Muscle of back (tissue), 11 donors: ENCODE measurements around the gene RNU1-4. TPM values are rescaled to one million over a fixed set of nuclear protein-coding genes. Genes with fewer than 3 reads are reported as not detected.
"Not testable (repeated sequence)": the region's sequence is repeated elsewhere in the genome, so short reads cannot be mapped to it uniquely, and the experiment has no call there.

Experiments used
- DNase-seq, 3 donors: peaks; one replicate each; pipeline versions ENCODE4 v3.0.0 to v3.0.0-alpha.2; 2013
- polyA plus RNA-seq, 10 donors: library from polyadenylated mRNA; unstranded; fragments of 120-200 nt; gene quantifications; one replicate each; pipeline ENCODE4 v1.2.1, GENCODE V29; 2013; ENCODE audit not compliant: insufficient read length in 10 of 10

RNU1-4 gene
- polyA plus RNA-seq, 10 donors, result 1.2 TPM; not detected in 9

- peak; percentile 20 to 73 (median 55) for DNase-seq
These were observed 24.7 kb downstream of the RNU1-4 start for GRCh38 chr1:16764820-16765655.

- DNase-seq, result peak in 2 of 3 donors; percentile 66 to 80
These were observed 25.7 kb downstream of the RNU1-4 start for GRCh38 chr1:16765731-16766605.

GRCh38 chr1:16766689-16767256 is 26.5 kb downstream of the RNU1-4 start:
- not testable (repeated sequence) for DNase-seq

- peak; percentile 37 to 48 (median 45) for DNase-seq
These were observed 29.9 kb downstream of the RNU1-4 start for GRCh38 chr1:16770139-16770759.

- not testable (repeated sequence) for DNase-seq
These were observed 30.7 kb downstream of the RNU1-4 start for GRCh38 chr1:16770896-16771446.

GRCh38 chr1:16772275-16773204 is 32.2 kb downstream of the RNU1-4 start:
- DNase-seq, result peak in 1 of 3 donors; percentile 40

GRCh38 chr1:16773205-16773596 is 32.9 kb downstream of the RNU1-4 start:
- not testable (repeated sequence) for DNase-seq

GRCh38 chr1:16773723-16774122 is 33.4 kb downstream of the RNU1-4 start:
- DNase-seq, result not testable (repeated sequence)

GRCh38 chr1:16774773-16775172 is 34.5 kb downstream of the RNU1-4 start:
- not testable (repeated sequence) for DNase-seq

- not testable (repeated sequence) for DNase-seq
These were observed 35.0 kb downstream of the RNU1-4 start for GRCh38 chr1:16775290-16775689.

- not testable (repeated sequence) for DNase-seq
These were observed 35.9 kb downstream of the RNU1-4 start for GRCh38 chr1:16776248-16776647.

GRCh38 chr1:16776835-16777234 is 36.5 kb downstream of the RNU1-4 start:
- DNase-seq, result not testable (repeated sequence)

- not testable (repeated sequence) for DNase-seq
These were observed 37.5 kb downstream of the RNU1-4 start for GRCh38 chr1:16777821-16778220.

GRCh38 chr1:16779525-16779924 is 39.2 kb downstream of the RNU1-4 start:
- not testable (repeated sequence) for DNase-seq

- not testable (repeated sequence) for DNase-seq
These were observed 40.7 kb downstream of the RNU1-4 start for GRCh38 chr1:16781033-16781432.

GRCh38 chr1:16781625-16782024 is 41.3 kb downstream of the RNU1-4 start:
- DNase-seq, result not testable (repeated sequence)

GRCh38 chr1:16784955-16785354 is 44.6 kb downstream of the RNU1-4 start:
- not testable (repeated sequence) for DNase-seq

- DNase-seq, result peak in 1 of 3 donors; percentile 45
These were observed 46.0 kb downstream of the RNU1-4 start for GRCh38 chr1:16786362-16786761.

- DNase-seq, result not testable (repeated sequence)
These were observed 46.9 kb downstream of the RNU1-4 start for GRCh38 chr1:16787175-16787574.

GRCh38 chr1:16787711-16788110 is 47.4 kb downstream of the RNU1-4 start:
- DNase-seq, result not testable (repeated sequence)
